Type B pancreatic cell (in vitro differentiated cells): ENCODE data around the gene TSC22D1. TPM values are rescaled to one million over a fixed set of nuclear protein-coding genes. Genes with fewer than 3 reads are reported as not detected.
A peak's percentile ranks its signal among the peaks of the same experiment; 100 is the strongest.

Experiments
- DNase-seq: peaks from one replicate; pipeline ENCODE4 v3.0.0; 2021; ENCODE audit warnings: mixed read lengths; ENCODE audit not compliant: unreplicated experiment; ENCODE audit errors: extremely low spot score
- H3K27ac Mint-ChIP-seq: 2 replicates; pipeline ENCODE4 v1.8.0; 2021; ENCODE audit warnings: mild to moderate bottlenecking, mixed read lengths
- H3K27me3 Mint-ChIP-seq: 2 replicates; pipeline ENCODE4 v1.8.0; 2021; ENCODE audit warnings: mixed read lengths
- H3K36me3 Mint-ChIP-seq: 2 replicates; pipeline ENCODE4 v1.8.0; 2021; ENCODE audit warnings: mixed read lengths
- H3K4me1 Mint-ChIP-seq: one replicate; pipeline ENCODE4 v1.8.0; 2021; ENCODE audit warnings: mixed read lengths; ENCODE audit not compliant: unreplicated experiment
- H3K4me3 Mint-ChIP-seq: 2 replicates; pipeline ENCODE4 v1.8.0; 2021; ENCODE audit warnings: mild to moderate bottlenecking, mixed read lengths
- H3K9me3 Mint-ChIP-seq: 2 replicates; pipeline ENCODE4 v1.8.0; 2021; ENCODE audit warnings: mixed read lengths
- long read RNA-seq: library from polyadenylated mRNA; unstranded; transcript quantifications from one replicate; pipeline ENCODE4 v2.0.0, GENCODE V29; 2020
- total RNA-seq: library from RNA; stranded (reverse); gene quantifications from 2 replicates; pipeline ENCODE4 v1.2.1, GENCODE V29; 2021; ENCODE audit warnings: low replicate concordance
- TF ChIP-seq, protein P1 (sequence below): fragments of 200-600 bp; sonication (generic); conservative IDR thresholded peaks from 2 replicates; pipeline ENCODE4 v1.5.0; 2021; ENCODE audit warnings: antibody characterized with exemption, mild to moderate bottlenecking

The TSC22D1 gene
- total RNA-seq, result 83.6 and 132 TPM in 2 replicates
- long read RNA-seq, transcript TSC22D1-201 (3 exons, 3,135 nt), result major isoform, 130 of 140 reads
- long read RNA-seq, partial matches to known transcripts, result 0 of 140 reads
- long read RNA-seq, other reads (novel, unspliced or antisense), result 3 of 140 reads

GRCh38 chr13:44575741-44576350 lies at the start of gene TSC22D1:
TSS of gene TSC22D1 (minus strand) at chr13:44576330. CDS start at chr13:44576074, 256 bp downstream.
- H3K27ac Mint-ChIP-seq, result peak within 1 kb of the TSS; percentile 94
- peaks cover 32% of the 10 kb centered on the region for H3K36me3 Mint-ChIP-seq
- no peaks in the 10 kb centered on the region for H3K9me3 Mint-ChIP-seq
- no peaks in the 10 kb centered on the region for H3K27me3 Mint-ChIP-seq
- H3K4me1 Mint-ChIP-seq, result peaks cover 45% of the 10 kb centered on the region
- peak within 1 kb of the TSS; percentile 98 for H3K4me3 Mint-ChIP-seq
- TF ChIP-seq, protein P1, sequence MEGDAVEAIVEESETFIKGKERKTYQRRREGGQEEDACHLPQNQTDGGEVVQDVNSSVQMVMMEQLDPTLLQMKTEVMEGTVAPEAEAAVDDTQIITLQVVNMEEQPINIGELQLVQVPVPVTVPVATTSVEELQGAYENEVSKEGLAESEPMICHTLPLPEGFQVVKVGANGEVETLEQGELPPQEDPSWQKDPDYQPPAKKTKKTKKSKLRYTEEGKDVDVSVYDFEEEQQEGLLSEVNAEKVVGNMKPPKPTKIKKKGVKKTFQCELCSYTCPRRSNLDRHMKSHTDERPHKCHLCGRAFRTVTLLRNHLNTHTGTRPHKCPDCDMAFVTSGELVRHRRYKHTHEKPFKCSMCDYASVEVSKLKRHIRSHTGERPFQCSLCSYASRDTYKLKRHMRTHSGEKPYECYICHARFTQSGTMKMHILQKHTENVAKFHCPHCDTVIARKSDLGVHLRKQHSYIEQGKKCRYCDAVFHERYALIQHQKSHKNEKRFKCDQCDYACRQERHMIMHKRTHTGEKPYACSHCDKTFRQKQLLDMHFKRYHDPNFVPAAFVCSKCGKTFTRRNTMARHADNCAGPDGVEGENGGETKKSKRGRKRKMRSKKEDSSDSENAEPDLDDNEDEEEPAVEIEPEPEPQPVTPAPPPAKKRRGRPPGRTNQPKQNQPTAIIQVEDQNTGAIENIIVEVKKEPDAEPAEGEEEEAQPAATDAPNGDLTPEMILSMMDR, result peak; percentile 28
- DNase-seq, result no peak

GRCh38 chr13:44622708-44623107 lies 46.6 kb upstream of the TSC22D1 start:
- Mint-ChIP-seq H3K4me3 (no peak overlapping the region), H3K36me3 (no peaks in the 10 kb centered on the region), H3K27me3 (no peaks in the 10 kb centered on the region), H3K9me3 (no peaks in the 10 kb centered on the region), H3K4me1 (peaks cover 7% of the 10 kb centered on the region), H3K27ac (no peak overlapping the region)
- no peak for DNase-seq
- TF ChIP-seq, protein P1, result no peak

DNA sequence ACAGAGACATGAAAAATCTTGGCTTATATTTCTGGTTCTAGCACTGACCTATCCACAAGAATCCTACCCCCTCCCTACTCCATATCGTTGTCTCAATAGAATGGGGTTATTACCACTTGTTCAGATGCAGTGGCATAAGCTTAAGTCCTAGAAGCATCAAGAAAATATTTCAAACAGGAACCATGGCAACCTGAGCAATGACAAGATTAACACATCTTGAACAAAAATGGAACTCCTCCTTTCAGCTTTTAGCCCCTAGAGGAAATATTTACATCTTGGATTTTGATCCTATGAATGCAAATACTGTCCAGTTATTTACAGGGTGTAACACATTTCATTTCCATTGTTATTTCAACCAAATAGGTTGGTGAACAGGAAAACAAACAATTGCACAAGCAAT lies 46.1 kb upstream of the TSC22D1 start:
- Mint-ChIP-seq H3K36me3 (no peaks in the 10 kb centered on the region), H3K4me3 (no peak overlapping the region), H3K4me1 (peaks cover 7% of the 10 kb centered on the region), H3K9me3 (no peaks in the 10 kb centered on the region), H3K27ac (no peak overlapping the region), H3K27me3 (no peaks in the 10 kb centered on the region)
- DNase-seq, result no peak
- TF ChIP-seq, protein P1, result no peak

GRCh38 chr13:44620057-44620456 lies 43.9 kb upstream of the TSC22D1 start:
- Mint-ChIP-seq H3K4me1 (peaks cover 7% of the 10 kb centered on the region), H3K27me3 (no peaks in the 10 kb centered on the region), H3K4me3 (no peak overlapping the region), H3K27ac (no peak overlapping the region), H3K36me3 (no peaks in the 10 kb centered on the region), H3K9me3 (no peaks in the 10 kb centered on the region)
- DNase-seq, result no peak
- TF ChIP-seq, protein P1, result no peak

DNA sequence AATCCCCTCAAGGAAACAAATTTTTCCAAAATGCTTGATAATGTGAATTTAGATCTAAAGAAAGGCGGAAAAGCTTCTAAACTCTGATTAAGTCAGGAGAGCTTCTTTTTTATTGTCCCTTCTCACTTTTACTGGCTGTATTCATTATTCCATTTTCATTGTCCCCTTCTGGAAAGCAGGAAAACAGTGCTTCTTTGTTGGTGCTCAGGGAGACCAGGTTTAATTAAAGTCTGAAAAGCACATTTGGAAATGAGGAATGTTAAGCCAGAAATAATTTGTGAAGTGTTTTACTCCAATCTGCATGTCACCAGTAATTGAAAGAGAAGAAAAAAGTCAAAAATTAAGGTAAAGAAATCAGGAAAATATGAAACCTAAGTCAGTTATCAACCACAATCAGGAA lies 43.5 kb upstream of the TSC22D1 start:
- Mint-ChIP-seq H3K4me1 (peaks cover 7% of the 10 kb centered on the region), H3K27ac (no peak overlapping the region), H3K36me3 (no peaks in the 10 kb centered on the region), H3K9me3 (no peaks in the 10 kb centered on the region), H3K27me3 (no peaks in the 10 kb centered on the region), H3K4me3 (no peak overlapping the region)
- no peak for DNase-seq
- TF ChIP-seq, protein P1, result no peak
